Myometrial cell (primary cell): ENCODE data around the gene OR51G1. TPM values are rescaled to one million over a fixed set of nuclear protein-coding genes. Genes with fewer than 3 reads are reported as not detected.

Experiments used
- total RNA-seq: library from RNA; depleted of rRNA; stranded (reverse); fragments of >200 nt; gene quantifications from 2 replicates; pipeline ENCODE4 v1.2.3, GENCODE V29; 2015

Gene OR51G1
- not detected in 2 replicates for total RNA-seq

GRCh38 chr11:4924239-4924638 lies at the start of gene OR51G1:
Gene OR51G1 (minus strand): TSS chr11:4924339. CDS start chr11:4924339, 0 bp downstream.

DNA sequence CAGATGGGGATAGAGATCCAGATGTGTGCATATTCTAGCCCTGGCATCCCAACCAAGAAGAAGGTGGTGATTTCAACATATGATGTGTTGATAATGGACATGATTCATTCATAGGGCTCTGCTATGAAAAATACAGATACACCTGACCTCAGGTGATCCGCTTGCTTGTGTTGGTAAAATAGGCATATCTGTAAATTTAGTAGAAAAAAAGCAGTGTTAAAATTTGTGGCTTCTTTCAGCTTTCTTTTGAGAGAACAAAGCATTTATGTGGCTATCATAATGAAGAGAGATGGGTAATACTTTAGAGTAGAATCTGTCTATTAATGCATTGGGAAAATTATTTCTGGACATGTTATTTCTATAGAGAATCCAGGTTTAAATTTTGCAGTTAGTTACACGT lies 31.5 kb upstream of the OR51G1 start, which contains the start of gene OR51A2:
Gene OR51A2 (minus strand): TSS at position 101 of the 400 bp plus-strand sequence. CDS start 0 bp downstream, at position 101.

GRCh38 chr11:4947505-4947904 lies 23.4 kb upstream of the OR51G1 start, which contains the start of gene OR51A4:
Gene OR51A4 (minus strand): TSS chr11:4947605. CDS start chr11:4947100, 505 bp downstream.

GRCh38 chr11:4919250-4919649 lies 4.9 kb downstream of the OR51G1 start, which contains the start of gene OR51G2:
Gene OR51G2 (minus strand): TSS chr11:4919350. CDS start chr11:4915663, 3,687 bp downstream.

GRCh38 chr11:4903484-4903883 lies 20.7 kb downstream of the OR51G1 start, which contains the start of gene OR51A7:
Gene OR51A7 (plus strand): TSS chr11:4903783. CDS start chr11:4907370, 3,587 bp downstream.

DNA sequence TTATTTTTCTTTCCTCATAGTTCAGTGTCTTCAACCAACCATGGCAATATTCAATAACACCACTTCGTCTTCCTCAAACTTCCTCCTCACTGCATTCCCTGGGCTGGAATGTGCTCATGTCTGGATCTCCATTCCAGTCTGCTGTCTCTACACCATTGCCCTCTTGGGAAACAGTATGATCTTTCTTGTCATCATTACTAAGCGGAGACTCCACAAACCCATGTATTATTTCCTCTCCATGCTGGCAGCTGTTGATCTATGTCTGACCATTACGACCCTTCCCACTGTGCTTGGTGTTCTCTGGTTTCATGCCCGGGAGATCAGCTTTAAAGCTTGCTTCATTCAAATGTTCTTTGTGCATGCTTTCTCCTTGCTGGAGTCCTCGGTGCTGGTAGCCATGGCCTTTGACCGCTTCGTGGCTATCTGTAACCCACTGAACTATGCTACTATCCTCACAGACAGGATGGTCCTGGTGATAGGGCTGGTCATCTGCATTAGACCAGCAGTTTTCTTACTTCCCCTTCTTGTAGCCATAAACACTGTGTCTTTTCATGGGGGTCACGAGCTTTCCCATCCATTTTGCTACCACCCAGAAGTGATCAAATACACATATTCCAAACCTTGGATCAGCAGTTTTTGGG lies 42.2 kb downstream of the OR51G1 start, which contains the start of gene OR51T1:
Gene OR51T1 (plus strand): TSS at position 41 of the 641 bp plus-strand sequence. CDS start 0 bp downstream, at position 41.

Other genes starting within 250 kb of the OR51G1 start
- under 0.01 TPM in 1 of 2 replicates, not detected in the other for gene OR51E2, start 226.5 kb downstream of the OR51G1 start, total RNA-seq
- gene MMP26, start 219.6 kb downstream of the OR51G1 start, total RNA-seq = not detected in 2 replicates
- gene OR51F1, start 154.4 kb downstream of the OR51G1 start, total RNA-seq = not detected in 2 replicates
- not detected in 2 replicates for gene OR52R1, start 120.0 kb downstream of the OR51G1 start, total RNA-seq
- not detected in 2 replicates for gene OR51F2, start 103.0 kb downstream of the OR51G1 start, total RNA-seq
- gene OR51S1, start 75.1 kb downstream of the OR51G1 start, total RNA-seq = not detected in 2 replicates
- not detected in 2 replicates for gene OR51T1, start 42.4 kb downstream of the OR51G1 start, total RNA-seq
- gene OR51A7, start 20.6 kb downstream of the OR51G1 start, total RNA-seq = not detected in 2 replicates
- not detected in 2 replicates for gene OR51G2, start 5.0 kb downstream of the OR51G1 start, total RNA-seq
- not detected in 2 replicates for gene OR51A4, start 23.3 kb upstream of the OR51G1 start, total RNA-seq
- not detected in 2 replicates for gene OR51A2, start 31.4 kb upstream of the OR51G1 start, total RNA-seq
- gene OR51L1, start 70.5 kb upstream of the OR51G1 start, total RNA-seq = not detected in 2 replicates
- gene OR52J3, start 122.2 kb upstream of the OR51G1 start, total RNA-seq = 1.7 TPM in 1 of 2 replicates, not detected in the other
- not detected in 2 replicates for gene OR52E2, start 135.3 kb upstream of the OR51G1 start, total RNA-seq
- gene OR52E1, start 145.2 kb upstream of the OR51G1 start, total RNA-seq = not detected in 2 replicates
- not detected in 2 replicates for gene OR52A5, start 214.0 kb upstream of the OR51G1 start, total RNA-seq
- not detected in 2 replicates for gene OR52A1, start 230.4 kb upstream of the OR51G1 start, total RNA-seq